ENCODE measurements around the gene ROCK2.

ROCK2 gene

GRCh38 chr2:11344342-11344955 is at the start of gene ROCK2:
Gene ROCK2 (minus strand): TSS chr2:11344636. CDS start chr2:11344136, 500 bp downstream.
- DNase-seq (ENCODE audit: low spot score): peak; percentile 77
- ChIA-PET CTCF (interaction anchor here (0.9 to 1.0 kb wide), 2 partner anchors 9 to 25 kb away, joined by 3 read pairs; no protein-coding TSS in a partner anchor), POLR2A (ENCODE audit: low non-redundant PET) (interaction anchor here (0.6 to 1.2 kb wide), 2 partner anchors 9 to 30 kb away, joined by 4 to 5 read pairs; no protein-coding TSS in a partner anchor)
- no peak for TF ChIP-seq CTCF (conservative IDR thresholded peaks at IDR 0.05; ENCODE audit: low read depth)
- peak within 1 kb of the TSS; percentile 100 for H3K27ac ChIP-seq

- CTCF ChIA-PET: interaction anchor here (0.7 to 0.9 kb wide), 2 partner anchors 18 to 159 kb away, joined by 3 read pairs; no protein-coding TSS in a partner anchor
These were observed 49.3 kb upstream of the ROCK2 start for GRCh38 chr2:11393711-11394236.

GRCh38 chr2:11391942-11392266 is 47.5 kb upstream of the ROCK2 start:
- ChIA-PET CTCF (no interaction called here), POLR2A (ENCODE audit: low non-redundant PET) (no interaction called here)
- DNase-seq (ENCODE audit: low spot score): no peak
- H3K27ac ChIP-seq: peak overlapping the region; percentile 13; the same call in 1 of the 2 replicates
- no peak for TF ChIP-seq CTCF (conservative IDR thresholded peaks at IDR 0.05; ENCODE audit: low read depth)

More at GRCh38 chr2:11393711-11394236, 49.3 kb upstream of the ROCK2 start:
- no peak for DNase-seq (ENCODE audit: low spot score)
- no peak for TF ChIP-seq CTCF (conservative IDR thresholded peaks at IDR 0.05; ENCODE audit: low read depth)
- H3K27ac ChIP-seq: no peak overlapping the region
- POLR2A ChIA-PET (ENCODE audit: low non-redundant PET): no interaction called here

- no peak for DNase-seq (ENCODE audit: low spot score)
- TF ChIP-seq CTCF (conservative IDR thresholded peaks at IDR 0.05; ENCODE audit: low read depth): no peak
- POLR2A ChIA-PET (ENCODE audit: low non-redundant PET): no interaction called here
- CTCF ChIA-PET: no interaction called here
- H3K27ac ChIP-seq: no peak overlapping the region
These were observed 45.9 kb upstream of the ROCK2 start for GRCh38 chr2:11390399-11390658.

GRCh38 chr2:11389551-11390398 is 45.3 kb upstream of the ROCK2 start:
- no peak for DNase-seq (ENCODE audit: low spot score)
- H3K27ac ChIP-seq: peak overlapping the region; percentile 61
- ChIA-PET CTCF (interaction anchor here (0.6 to 0.7 kb wide), 2 partner anchors 64 to 170 kb away, joined by 3 to 4 read pairs; no protein-coding TSS in a partner anchor), POLR2A (ENCODE audit: low non-redundant PET) (no interaction called here)
- TF ChIP-seq CTCF (conservative IDR thresholded peaks at IDR 0.05; ENCODE audit: low read depth): no peak

GRCh38 chr2:11389052-11389420 is 44.6 kb upstream of the ROCK2 start:
- H3K27ac ChIP-seq: no peak overlapping the region
- ChIA-PET CTCF (interaction anchor here (0.6 to 0.7 kb wide), 2 partner anchors 63 to 169 kb away, joined by 3 to 4 read pairs; no protein-coding TSS in a partner anchor), POLR2A (ENCODE audit: low non-redundant PET) (no interaction called here)
- no peak for TF ChIP-seq CTCF (conservative IDR thresholded peaks at IDR 0.05; ENCODE audit: low read depth)
- DNase-seq (ENCODE audit: low spot score): no peak
